Gastroesophageal sphincter (tissue), 3 donors: ENCODE results near the gene GYG1.

Experiments
- CTCF ChIP-seq, 4 experiments: fragments of 200-600 bp in 2 of 4; fragments of 450-650 bp in 2 of 4; sonication (generic) in 1 of 4; IDR thresholded peaks; one replicate each; pipeline ENCODE4 v1.5.1; 2017 to 2019; ENCODE audit warnings: antibody characterized with exemption in 4 of 4, mild to moderate bottlenecking in 2 of 4, moderate library complexity in 2 of 4
- EP300 ChIP-seq: sonication (generic); formaldehyde crosslinking; IDR thresholded peaks from one replicate; pipeline ENCODE4 v1.6.1; 2017; ENCODE audit warnings: antibody characterized with exemption, mild to moderate bottlenecking
- POLR2A ChIP-seq, 2 donors: fragments of 450-650 bp; IDR thresholded peaks; one replicate each; pipeline ENCODE4 v1.6.1; 2017; ENCODE audit warnings: antibody characterized with exemption in 2 of 2, mild to moderate bottlenecking in 2 of 2, moderate library complexity in 1 of 2
- POLR2AphosphoS5 ChIP-seq: sonication (generic); formaldehyde crosslinking; IDR thresholded peaks from one replicate; pipeline ENCODE4 v1.6.1; 2017; ENCODE audit warnings: antibody characterized with exemption

GRCh38 chr3:148998297-148998696 is 7.0 kb downstream of the GYG1 start:
- no peak for TF ChIP-seq CTCF (IDR thresholded peaks at IDR 0.05)
- TF ChIP-seq POLR2AphosphoS5: no peak
- TF ChIP-seq POLR2A (IDR thresholded peaks at IDR 0.05): no peak
- no peak for TF ChIP-seq EP300
